Stomach smooth muscle (tissue), 2 donors: ENCODE results near the gene ADARB2.

Experiments
- H3K27ac ChIP-seq: one replicate; pipeline ENCODE4 v1.7.0; 2013; ENCODE audit warnings: mild to moderate bottlenecking, low read length, inconsistent platforms
- H3K27me3 ChIP-seq, 2 donors: one replicate each; pipeline ENCODE4 v1.7.0; 2013; ENCODE audit warnings: low read length in 2 of 2; ENCODE audit not compliant: insufficient read depth in 2 of 2, control insufficient read depth in 1 of 2
- H3K36me3 ChIP-seq, 2 donors: one replicate each; pipeline ENCODE4 v1.7.0; 2013; ENCODE audit warnings: low read length in 2 of 2; ENCODE audit not compliant: control insufficient read depth in 2 of 2, insufficient read depth in 2 of 2
- H3K4me1 ChIP-seq: one replicate; pipeline ENCODE4 v1.7.0; 2013; ENCODE audit warnings: low read length; ENCODE audit not compliant: control insufficient read depth, insufficient read depth
- H3K4me3 ChIP-seq, 2 donors: one replicate each; pipeline ENCODE4 v1.7.0; 2013; ENCODE audit warnings: low read length in 2 of 2
- H3K9ac ChIP-seq, 2 donors: one replicate each; pipeline ENCODE4 v1.7.0; 2013; ENCODE audit warnings: low read length in 2 of 2, mild to moderate bottlenecking in 1 of 2
- H3K9me3 ChIP-seq, 2 donors: one replicate each; pipeline ENCODE4 v1.7.0; 2013; ENCODE audit warnings: low read length in 2 of 2; ENCODE audit not compliant: control insufficient read depth in 2 of 2
- donor health status: healthy.
- donor health status: Pancreatic carcinoma.

The ADARB2 gene

DNA sequence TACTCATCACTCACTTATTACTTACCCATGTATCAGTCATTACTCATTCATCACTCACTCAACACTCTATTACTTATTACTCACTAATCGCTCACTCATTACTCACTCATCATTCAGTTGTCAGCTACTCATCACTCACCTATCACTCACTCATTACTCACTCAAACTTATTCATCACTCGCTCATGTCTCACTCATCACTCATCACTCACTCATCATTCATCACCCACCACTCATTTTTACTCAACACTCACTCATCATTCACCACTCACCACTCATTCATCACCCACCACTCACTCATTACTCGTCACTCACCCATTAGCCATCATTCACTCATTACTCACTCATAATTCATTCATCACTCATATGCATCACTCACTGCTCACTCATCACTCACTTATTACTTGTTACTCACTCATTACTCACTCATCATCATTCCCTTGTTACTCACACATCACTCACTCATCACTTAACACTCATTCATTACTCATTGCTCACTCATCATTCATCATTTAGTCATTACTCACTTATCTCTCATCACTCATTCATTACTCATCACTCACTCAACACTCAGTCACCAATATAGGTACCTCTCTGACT, 237.9 kb downstream of the ADARB2 start:
- Histone ChIP-seq H3K9ac (no peak overlapping the region), H3K27ac (no peak overlapping the region), H3K4me3 (no peak overlapping the region), H3K36me3 (no peaks in the 10 kb centered on the region), H3K27me3 (no peaks in the 10 kb centered on the region), H3K9me3 (peaks cover 0 to 4% of the 10 kb centered on the region in 2 donors), H3K4me1 (no peaks in the 10 kb centered on the region)

DNA sequence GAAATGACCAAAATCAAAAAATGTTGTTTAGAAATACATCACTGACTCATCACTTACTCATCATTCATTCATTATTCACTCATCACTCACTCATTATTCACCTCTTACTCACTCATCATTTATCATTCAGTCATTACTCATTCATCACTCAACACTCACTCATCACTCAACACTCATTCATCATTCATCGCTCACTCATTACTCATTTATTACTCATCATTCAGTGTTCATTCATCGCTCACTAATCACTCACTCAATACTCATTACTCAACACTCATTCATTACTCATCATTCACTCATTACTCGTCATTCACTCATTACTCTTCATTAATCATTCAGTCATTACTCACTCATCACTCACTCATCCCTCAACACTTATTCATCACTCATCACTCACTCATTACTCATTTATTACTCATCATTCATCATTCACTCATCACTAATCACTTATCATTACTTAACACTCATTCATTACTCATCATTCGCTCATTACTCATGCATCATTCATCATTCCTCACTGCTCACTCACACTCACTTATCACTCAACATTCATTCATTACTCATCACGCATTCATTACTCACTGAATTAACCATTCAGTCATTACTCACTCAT, 238.5 kb downstream of the ADARB2 start:
- Histone ChIP-seq H3K27ac (no peak overlapping the region), H3K36me3 (no peaks in the 10 kb centered on the region), H3K4me3 (no peak overlapping the region), H3K27me3 (no peaks in the 10 kb centered on the region), H3K9me3 (peaks cover 0 to 4% of the 10 kb centered on the region in 2 donors), H3K9ac (no peak overlapping the region), H3K4me1 (no peaks in the 10 kb centered on the region)

DNA sequence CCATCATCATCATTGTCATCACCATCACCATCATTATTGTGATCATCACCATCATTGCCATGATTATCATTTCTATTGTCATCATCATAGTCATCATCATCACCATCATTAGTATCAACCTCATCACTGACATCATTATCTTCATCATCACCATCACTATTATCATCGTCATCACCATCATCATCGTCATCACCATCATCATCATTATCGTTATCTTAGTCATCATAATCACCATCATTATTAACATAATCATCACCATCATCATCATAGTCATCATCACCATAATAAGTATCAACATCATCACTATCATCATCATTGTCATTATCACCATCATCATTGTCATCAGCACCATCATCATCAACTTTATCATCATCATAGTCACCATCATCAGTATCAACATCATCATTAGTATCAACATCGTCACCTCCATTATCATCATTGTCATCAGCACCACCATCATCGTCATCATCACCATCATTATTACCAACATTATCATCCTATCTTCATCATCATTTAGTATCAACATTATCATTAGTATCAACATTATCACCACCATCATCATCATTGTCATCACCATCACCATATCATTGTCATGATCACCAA, 241.3 kb downstream of the ADARB2 start:
- no peak overlapping the region for H3K4me3 ChIP-seq
- H3K9ac ChIP-seq, result no peak overlapping the region
- H3K4me1 ChIP-seq, result no peaks in the 10 kb centered on the region
- H3K27ac ChIP-seq, result no peak overlapping the region
- H3K9me3 ChIP-seq, result peaks cover 0 to 4% of the 10 kb centered on the region in 2 donors
- H3K36me3 ChIP-seq, result no peaks in the 10 kb centered on the region
- no peaks in the 10 kb centered on the region for H3K27me3 ChIP-seq

DNA sequence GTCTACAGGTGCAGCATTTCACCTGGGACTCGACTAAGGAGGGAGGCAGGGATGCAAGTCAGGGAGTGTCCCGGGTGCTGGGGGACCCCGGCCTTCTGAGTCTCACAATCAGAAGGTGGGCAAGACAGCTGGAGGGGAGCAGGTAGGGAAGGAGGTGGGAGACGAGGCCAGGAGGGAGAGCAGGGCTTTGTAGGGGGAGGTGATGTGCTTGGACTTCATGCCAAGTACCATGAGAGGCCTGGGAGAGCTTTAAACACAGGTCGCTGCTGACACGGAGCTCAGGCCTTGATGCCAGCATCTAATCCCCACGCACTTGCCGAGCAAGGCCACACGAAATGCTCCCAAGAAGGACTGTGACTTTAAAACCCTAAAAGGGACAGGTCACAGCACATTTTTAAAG, 244.7 kb downstream of the ADARB2 start:
- Histone ChIP-seq H3K4me1 (no peaks in the 10 kb centered on the region), H3K9me3 (no peaks in the 10 kb centered on the region), H3K36me3 (no peaks in the 10 kb centered on the region), H3K27ac (no peak overlapping the region), H3K27me3 (no peaks in the 10 kb centered on the region), H3K4me3 (no peak overlapping the region), H3K9ac (no peak overlapping the region)

DNA sequence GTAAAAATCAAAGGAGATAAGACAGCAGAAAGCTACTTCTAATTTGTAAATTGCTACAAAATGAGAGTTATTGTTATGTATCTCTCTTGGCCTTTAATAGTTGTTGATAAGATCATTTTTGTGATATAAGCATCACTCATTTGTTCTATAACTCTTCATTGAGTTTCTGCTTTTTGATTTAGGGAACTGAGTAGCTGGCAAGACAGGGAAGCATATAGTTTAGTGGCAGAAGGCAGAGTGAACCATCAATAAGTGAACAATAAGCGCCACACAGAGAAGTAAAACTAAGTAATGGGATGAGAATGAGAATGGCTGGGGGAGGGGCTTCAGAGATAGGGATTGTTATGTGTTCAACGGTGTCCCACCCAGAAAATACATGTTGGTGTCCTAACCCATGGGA, 245.4 kb downstream of the ADARB2 start:
- no peaks in the 10 kb centered on the region for H3K36me3 ChIP-seq

DNA sequence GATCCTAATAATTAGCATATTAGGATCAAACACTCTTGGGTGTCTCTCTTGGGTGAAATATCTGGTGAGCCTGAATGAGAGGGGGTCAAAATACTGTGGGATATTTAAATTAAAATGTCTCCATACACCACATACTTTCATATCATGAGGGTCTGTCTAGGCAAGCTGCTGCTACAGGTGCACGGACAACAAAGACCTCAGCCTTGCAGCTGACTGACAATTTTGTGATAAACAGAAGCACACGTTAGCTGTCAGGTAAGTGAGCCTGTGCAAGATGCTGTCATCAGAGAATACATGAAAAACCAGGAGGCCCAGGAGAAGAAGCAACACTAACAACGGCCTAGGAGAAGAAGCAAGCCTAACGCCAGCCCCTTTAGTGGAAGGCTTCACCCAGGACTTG, 247.5 kb downstream of the ADARB2 start:
- H3K9ac ChIP-seq, result no peak overlapping the region
- H3K27ac ChIP-seq, result no peak overlapping the region
- no peaks in the 10 kb centered on the region for H3K36me3 ChIP-seq
- no peak overlapping the region for H3K4me3 ChIP-seq
- peaks cover 0 to 2% of the 10 kb centered on the region in 2 donors for H3K27me3 ChIP-seq
- no peaks in the 10 kb centered on the region for H3K4me1 ChIP-seq
- H3K9me3 ChIP-seq, result no peaks in the 10 kb centered on the region

More for the DNA sequence above, 245.4 kb downstream of the ADARB2 start:
- H3K4me3 ChIP-seq, result no peak overlapping the region
- H3K9me3 ChIP-seq, result no peaks in the 10 kb centered on the region
- no peak overlapping the region for H3K9ac ChIP-seq
- no peaks in the 10 kb centered on the region for H3K4me1 ChIP-seq
- H3K27me3 ChIP-seq, result no peaks in the 10 kb centered on the region
- no peak overlapping the region for H3K27ac ChIP-seq

DNA sequence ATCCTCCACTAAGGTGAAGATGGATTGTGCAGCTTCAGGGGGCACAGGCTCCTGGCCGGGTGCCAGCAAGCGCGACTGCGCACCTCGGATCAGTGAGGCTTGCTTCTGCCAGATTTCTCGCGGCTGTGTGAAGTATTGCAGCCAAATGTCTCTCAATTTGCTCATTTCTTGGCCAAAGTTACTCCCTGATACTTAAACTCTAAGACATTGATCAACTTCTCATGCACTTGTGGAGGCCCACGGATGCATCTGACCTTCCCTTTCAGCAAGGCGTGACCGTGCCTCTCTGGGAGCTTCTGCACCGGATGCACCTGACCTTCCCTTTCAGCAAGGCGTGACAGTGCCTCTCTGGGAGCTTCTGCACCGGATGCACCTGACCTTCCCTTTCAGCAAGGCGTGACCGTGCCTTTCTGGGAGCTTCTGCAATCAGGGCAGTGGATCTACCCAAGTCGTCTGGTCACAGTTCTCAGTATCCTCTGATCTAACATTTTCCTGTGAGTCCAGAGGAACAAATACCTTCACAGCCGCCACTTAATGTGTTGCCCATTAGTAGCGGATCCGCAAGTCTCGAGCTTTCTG, 248.3 kb downstream of the ADARB2 start:
- H3K4me3 ChIP-seq, result no peak overlapping the region
- H3K27ac ChIP-seq, result no peak overlapping the region
- H3K27me3 ChIP-seq, result peaks cover 3 to 5% of the 10 kb centered on the region in 2 donors
- no peaks in the 10 kb centered on the region for H3K9me3 ChIP-seq
- H3K9ac ChIP-seq, result no peak overlapping the region
- no peaks in the 10 kb centered on the region for H3K4me1 ChIP-seq
- H3K36me3 ChIP-seq, result no peaks in the 10 kb centered on the region

DNA sequence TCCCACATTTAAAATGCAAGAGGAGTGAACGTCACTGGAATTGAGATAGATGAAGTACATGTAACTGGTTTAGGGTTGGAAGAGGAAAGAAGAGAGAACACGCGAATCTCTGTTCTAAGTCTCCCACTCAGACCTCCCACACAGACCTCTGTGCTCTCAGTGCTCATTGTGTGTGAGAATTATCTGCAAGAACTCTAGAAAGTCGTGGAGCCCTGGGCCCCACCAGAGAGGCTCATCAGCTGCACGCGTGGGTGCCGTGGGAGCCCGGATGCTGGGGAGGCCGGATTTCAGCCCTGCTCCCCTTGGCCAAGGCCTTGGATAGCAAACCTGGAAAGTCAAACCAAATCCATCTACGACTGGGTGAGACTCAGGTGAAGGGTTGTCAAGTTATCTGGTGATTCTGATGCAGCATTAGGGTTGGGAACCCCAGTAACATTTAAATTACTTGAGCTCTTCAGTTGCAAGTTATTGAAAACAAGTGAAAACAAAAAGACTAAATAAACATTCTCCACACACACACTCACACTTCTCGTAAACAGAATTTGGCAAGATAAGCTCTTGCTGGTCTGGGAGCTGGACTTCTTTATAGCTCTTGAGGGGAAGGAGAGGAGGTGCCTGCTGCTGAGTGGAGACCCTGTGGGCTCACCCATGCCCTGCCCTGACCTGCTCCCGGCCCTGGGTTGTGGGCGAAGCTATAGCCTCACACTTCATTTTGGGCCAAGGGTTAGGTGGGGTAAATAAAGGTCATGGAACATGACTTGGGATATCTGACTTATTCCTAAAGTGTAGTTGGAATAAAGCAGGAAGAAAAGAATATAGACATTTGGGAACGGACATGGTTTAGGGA, 250.3 kb downstream of the ADARB2 start:
- no peak overlapping the region for H3K9ac ChIP-seq
- H3K9me3 ChIP-seq, result no peaks in the 10 kb centered on the region
- H3K27me3 ChIP-seq, result peaks cover 3 to 5% of the 10 kb centered on the region in 2 donors
- H3K36me3 ChIP-seq, result no peaks in the 10 kb centered on the region
- H3K27ac ChIP-seq, result no peak overlapping the region
- H3K4me3 ChIP-seq, result no peak overlapping the region
- no peaks in the 10 kb centered on the region for H3K4me1 ChIP-seq

DNA sequence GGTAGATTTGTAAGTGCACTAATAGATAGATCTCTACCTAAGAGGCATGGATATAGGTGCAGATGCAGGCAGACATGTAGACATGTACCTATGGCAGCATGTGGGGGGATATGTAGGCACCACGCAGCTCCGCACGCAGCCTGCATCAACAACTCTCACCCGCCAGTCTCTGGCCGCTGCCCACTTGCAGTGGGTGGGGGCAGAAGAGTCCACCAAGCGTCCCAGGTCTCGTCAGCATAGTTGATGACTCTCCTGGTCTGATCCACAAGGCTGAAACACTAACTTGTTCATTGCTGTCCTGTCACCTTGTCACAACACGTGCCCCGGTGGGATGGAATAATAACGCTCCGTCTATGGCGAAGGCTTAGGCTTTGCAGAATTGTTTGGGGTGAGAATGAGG, 252.0 kb downstream of the ADARB2 start:
- Histone ChIP-seq H3K9me3 (no peaks in the 10 kb centered on the region), H3K4me1 (no peaks in the 10 kb centered on the region), H3K36me3 (no peaks in the 10 kb centered on the region), H3K27me3 (peaks cover 3 to 5% of the 10 kb centered on the region in 2 donors), H3K27ac (no peak overlapping the region), H3K4me3 (no peak overlapping the region), H3K9ac (no peak overlapping the region)

DNA sequence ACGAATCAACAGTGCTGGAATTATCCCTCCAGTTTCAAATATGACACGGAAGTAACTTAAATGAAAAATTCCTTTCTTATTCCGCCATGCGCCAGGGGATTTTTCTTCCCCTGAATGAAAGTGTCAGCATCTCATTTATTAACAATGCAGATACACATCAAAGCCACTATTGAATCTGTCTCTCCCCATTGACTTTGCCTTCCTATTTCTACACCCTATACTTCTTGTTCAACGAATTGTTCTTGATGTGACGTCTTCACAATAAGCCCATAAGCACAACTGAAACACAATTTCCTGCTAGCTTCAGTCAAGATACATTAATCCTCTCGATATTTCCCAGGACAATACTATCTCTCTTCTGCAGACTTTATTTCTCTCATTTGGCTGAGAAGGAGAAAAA, 253.5 kb downstream of the ADARB2 start:
- Histone ChIP-seq H3K36me3 (no peaks in the 10 kb centered on the region), H3K4me3 (no peak overlapping the region)

More for the DNA sequence above, 253.5 kb downstream of the ADARB2 start:
- H3K4me1 ChIP-seq, result no peaks in the 10 kb centered on the region
- no peak overlapping the region for H3K27ac ChIP-seq
- H3K27me3 ChIP-seq, result peaks cover 3 to 5% of the 10 kb centered on the region in 2 donors
- no peaks in the 10 kb centered on the region for H3K9me3 ChIP-seq
- H3K9ac ChIP-seq, result no peak overlapping the region
